GM23338 (cell line): ENCODE data around the gene CAMTA1. TPM values are rescaled to one million over a fixed set of nuclear protein-coding genes. Genes with fewer than 3 reads are reported as not detected.

Experiments
- ATAC-seq: fragments of 200-7000 bp; cut with Tn5 transposase; 3 replicates; pipeline ENCODE4 v1.9.1; 2020
- DNase-seq: peaks from one replicate; pipeline ENCODE4 v3.0.0-alpha.2; 2015; ENCODE audit warnings: low spot score
- H2AFZ ChIP-seq: fragments of 200-600 bp; sonication (generic); 2 replicates; pipeline ENCODE4 v1.8.0; 2016; ENCODE audit warnings: antibody characterized with exemption, mild to moderate bottlenecking, moderate library complexity
- H3F3A ChIP-seq: fragments of 200-600 bp; sonication (generic); replicated peaks from 2 replicates; pipeline ENCODE4 v1.8.0; 2017; ENCODE audit warnings: antibody characterized with exemption, mixed run types, low read depth
- H3K27ac ChIP-seq: fragments of 200-600 bp; sonication (generic); 2 replicates; pipeline ENCODE4 v1.6.1; 2016; ENCODE audit warnings: low read depth
- H3K27me3 ChIP-seq: fragments of 200-600 bp; sonication (generic); 2 replicates; pipeline ENCODE4 v1.8.0; 2016; ENCODE audit warnings: mild to moderate bottlenecking, mixed run types, moderate library complexity; ENCODE audit not compliant: insufficient read depth
- H3K36me3 ChIP-seq: fragments of 200-600 bp; sonication (generic); 2 replicates; pipeline ENCODE4 v1.8.0; 2016; ENCODE audit warnings: mild to moderate bottlenecking; ENCODE audit not compliant: insufficient read depth
- H3K4me1 ChIP-seq: fragments of 200-600 bp; sonication (generic); 2 replicates; pipeline ENCODE4 v1.8.0; 2016; ENCODE audit warnings: mild to moderate bottlenecking, moderate library complexity; ENCODE audit not compliant: insufficient read depth
- H3K4me2 ChIP-seq: fragments of 200-600 bp; sonication (generic); 2 replicates; pipeline ENCODE4 v1.7.1; 2017; ENCODE audit warnings: mixed run types
- H3K4me3 ChIP-seq: fragments of 200-600 bp; sonication (generic); 2 replicates; pipeline ENCODE4 v1.6.1; 2016; ENCODE audit warnings: mixed run types
- H3K79me2 ChIP-seq: fragments of 200-600 bp; sonication (generic); replicated peaks from 2 replicates; pipeline ENCODE4 v1.8.0; 2017; ENCODE audit warnings: mild to moderate bottlenecking; ENCODE audit not compliant: insufficient read depth
- H3K9me2 ChIP-seq: fragments of 200-600 bp; sonication (generic); 2 replicates; pipeline ENCODE4 v1.8.0; 2017; ENCODE audit not compliant: insufficient read depth
- H4K20me1 ChIP-seq: fragments of 200-600 bp; sonication (generic); replicated peaks from 2 replicates; pipeline ENCODE4 v1.8.0; 2017; ENCODE audit warnings: mild to moderate bottlenecking; ENCODE audit not compliant: insufficient read depth
- H3K27ac Mint-ChIP-seq: 2 replicates; pipeline ENCODE4 v1.8.0; 2020; ENCODE audit warnings: inconsistent platforms, mild to moderate bottlenecking, moderate library complexity, mixed read lengths
- H3K27me3 Mint-ChIP-seq: 3 replicates; pipeline ENCODE4 v1.8.0; 2022; ENCODE audit warnings: low read depth, mild to moderate bottlenecking, moderate library complexity, mixed read lengths, inconsistent platforms; ENCODE audit not compliant: insufficient read depth, poor library complexity
- H3K36me3 Mint-ChIP-seq: 3 replicates; pipeline ENCODE4 v1.8.0; 2021; ENCODE audit warnings: low read depth, mild to moderate bottlenecking, inconsistent platforms, moderate library complexity, mixed read lengths
- H3K4me1 Mint-ChIP-seq: 3 replicates; pipeline ENCODE4 v1.8.0; 2020; ENCODE audit warnings: mild to moderate bottlenecking, inconsistent platforms, mixed read lengths
- H3K4me3 Mint-ChIP-seq: 3 replicates; pipeline ENCODE4 v1.8.0; 2021; ENCODE audit warnings: moderate library complexity, mild to moderate bottlenecking, inconsistent platforms, mixed read lengths
- H3K9me3 Mint-ChIP-seq: 3 replicates; pipeline ENCODE4 v1.8.0; 2020; ENCODE audit warnings: moderate library complexity, mild to moderate bottlenecking, inconsistent platforms, mixed read lengths
- CREB1 ChIP-seq: fragments of 250-450 bp; sonication (Bioruptor Pico); IDR thresholded peaks from 2 replicates; pipeline ENCODE4 v1.5.0; 2020; ENCODE audit warnings: low read depth, mild to moderate bottlenecking, moderate library complexity
- CTCF ChIP-seq, 2 experiments: fragments of 200-600 bp in 1 of 2; sonication (generic) in 1 of 2; conservative IDR thresholded peaks; 2 replicates each; pipeline versions ENCODE4 v1.5.1 to v1.6.1; 2016 to 2017; ENCODE audit warnings: antibody characterized with exemption in 2 of 2, low read depth in 2 of 2, mild to moderate bottlenecking in 2 of 2, moderate library complexity in 1 of 2
- ETS1 ChIP-seq: IDR thresholded peaks from 2 replicates; pipeline ENCODE4 v1.6.1; 2016; ENCODE audit warnings: antibody characterized with exemption
- EZH2phosphoT487 ChIP-seq: fragments of 200-600 bp; sonication (generic); IDR thresholded peaks from one replicate; pipeline ENCODE4 v1.8.1; 2018; ENCODE audit warnings: antibody characterized with exemption; ENCODE audit not compliant: unreplicated experiment
- JUNB ChIP-seq: IDR thresholded peaks from one replicate; pipeline ENCODE4 v1.6.1; 2016; ENCODE audit warnings: antibody characterized with exemption; ENCODE audit not compliant: unreplicated experiment
- NANOG ChIP-seq: IDR thresholded peaks from 2 replicates; pipeline ENCODE4 v1.6.1; 2016; ENCODE audit warnings: antibody characterized with exemption, borderline replicate concordance
- POLR2AphosphoS5 ChIP-seq: IDR thresholded peaks from 2 replicates; pipeline ENCODE4 v1.6.1; 2016; ENCODE audit warnings: antibody characterized with exemption, low read depth
- STAT1 ChIP-seq: IDR thresholded peaks from one replicate; pipeline ENCODE4 v1.6.1; 2016; ENCODE audit warnings: antibody characterized with exemption; ENCODE audit not compliant: unreplicated experiment
- ZNF114 ChIP-seq: fragments of 250-450 bp; sonication (Bioruptor Pico); IDR thresholded peaks from 2 replicates; pipeline ENCODE4 v1.5.0; 2020; ENCODE audit warnings: mild to moderate bottlenecking, moderate library complexity
- ZNF331 ChIP-seq: fragments of 250-450 bp; sonication (Bioruptor Pico); IDR thresholded peaks from 2 replicates; pipeline ENCODE4 v1.5.0; 2020; ENCODE audit warnings: low read depth, mild to moderate bottlenecking, moderate library complexity
- ZNF462 ChIP-seq: fragments of 250-450 bp; sonication (Bioruptor Pico); IDR thresholded peaks from 2 replicates; pipeline ENCODE4 v1.5.0; 2020; ENCODE audit warnings: mild to moderate bottlenecking, moderate library complexity
- polyA plus RNA-seq: library from polyadenylated mRNA; unstranded; fragments of >200 nt; fragmentation: Nextera tagmentation; extraction: Ambion mirVana; gene quantifications from 2 replicates; pipeline ENCODE4 v1.2.1, GENCODE V29; 2016
- total RNA-seq: library from RNA; depleted of rRNA; stranded (reverse); fragments of >200 nt; shearing (Covaris generic); gene quantifications from 2 replicates; pipeline ENCODE4 v1.2.3, GENCODE V29; 2014

CAMTA1 gene
- total and polyA plus RNA-seq, 2 experiments from 2014 or later, result 115 to 519 TPM

GRCh38 chr1:7287013-7287412 lies 501.8 kb downstream of the CAMTA1 start:
- no peak overlapping the region for H3K27ac ChIP-seq
- peaks cover 13% of the 10 kb centered on the region for H3K4me1 Mint-ChIP-seq

GRCh38 chr1:7288992-7289391 lies 503.7 kb downstream of the CAMTA1 start:
- no peak overlapping the region for H3K27ac Mint-ChIP-seq
- no peak overlapping the region for H3K27ac ChIP-seq
- no peak overlapping the region for H3K4me3 ChIP-seq
- H3K9me3 Mint-ChIP-seq, result no peaks in the 10 kb centered on the region
- H2AFZ ChIP-seq, result no peak overlapping the region
- H3K9me2 ChIP-seq, result peaks cover 9% of the 10 kb centered on the region; the same call in 1 of the 2 replicates
- H3K4me1 ChIP-seq, result peaks cover 4% of the 10 kb centered on the region; the same call in 1 of the 2 replicates
- no peaks in the 10 kb centered on the region for H4K20me1 ChIP-seq
- H3K4me1 Mint-ChIP-seq, result peaks cover 25% of the 10 kb centered on the region
- no peaks in the 10 kb centered on the region for H3K27me3 ChIP-seq
- no peaks in the 10 kb centered on the region for H3K79me2 ChIP-seq
- no peaks in the 10 kb centered on the region for H3K36me3 ChIP-seq
- DNase-seq (no peak), ATAC-seq (no peak)
- no peaks in the 10 kb centered on the region for H3F3A ChIP-seq
- H3K4me3 Mint-ChIP-seq, result no peak overlapping the region
- no peaks in the 10 kb centered on the region for H3K36me3 Mint-ChIP-seq
- H3K27me3 Mint-ChIP-seq, result peaks cover 4% of the 10 kb centered on the region
- no peak overlapping the region for H3K4me2 ChIP-seq
- TF ChIP-seq ZNF331, result no peak
- TF ChIP-seq ZNF462, result no peak
- no peak for TF ChIP-seq CREB1
- TF ChIP-seq JUNB, result no peak
- TF ChIP-seq NANOG, result no peak
- TF ChIP-seq STAT1, result no peak
- TF ChIP-seq EZH2phosphoT487, result no peak
- no peak for TF ChIP-seq ETS1
- no peak for TF ChIP-seq POLR2AphosphoS5

More at GRCh38 chr1:7287013-7287412, 501.8 kb downstream of the CAMTA1 start:
- H3K9me3 Mint-ChIP-seq, result no peaks in the 10 kb centered on the region
- Histone ChIP-seq H3K9me2 (peaks cover 9% of the 10 kb centered on the region; the same call in 1 of the 2 replicates), H4K20me1 (no peaks in the 10 kb centered on the region), H3K36me3 (no peaks in the 10 kb centered on the region), H3F3A (no peaks in the 10 kb centered on the region), H2AFZ (no peak overlapping the region), H3K4me3 (no peak overlapping the region), H3K4me1 (no peaks in the 10 kb centered on the region; the same call in 1 of the 2 replicates), H3K27me3 (no peaks in the 10 kb centered on the region), H3K4me2 (no peak overlapping the region), H3K79me2 (no peaks in the 10 kb centered on the region)
- no peak overlapping the region for H3K27ac Mint-ChIP-seq
- peak; percentile 61; the same call in 2 of the 3 replicates for ATAC-seq
- peaks cover 2% of the 10 kb centered on the region for H3K27me3 Mint-ChIP-seq
- H3K36me3 Mint-ChIP-seq, result no peaks in the 10 kb centered on the region
- H3K4me3 Mint-ChIP-seq, result no peak overlapping the region
- peak; percentile 13 to 40; a peak in 2 of 4 replicates for TF ChIP-seq CTCF (conservative IDR thresholded peaks at IDR 0.05; ENCODE audit: low read depth in 2 of 2)
- no peak for TF ChIP-seq ZNF114
- DNase-seq, result no peak
